Stomach (tissue), 9 donors: ENCODE results near the gene FUT8. TPM values are rescaled to one million over a fixed set of nuclear protein-coding genes. Genes with fewer than 3 reads are reported as not detected.

Experiments used
- DNase-seq, 2 donors: peaks; one replicate each; pipeline versions ENCODE4 v3.0.0 to v3.0.0-alpha.2; 2013 to 2019
- H3K27ac ChIP-seq, 5 donors: fragments of 200-600 bp in 4 of 5; sonication (generic) in 4 of 5; one replicate each; pipeline ENCODE4 v1.5.1; 2013 to 2019; ENCODE audit warnings: mild to moderate bottlenecking in 1 of 5, moderate library complexity in 1 of 5
- H3K27me3 ChIP-seq, 3 donors: fragments of 200-600 bp; sonication (generic); one replicate each; pipeline ENCODE4 v1.5.1; 2017 to 2019; ENCODE audit warnings: mixed run types in 1 of 3
- H3K36me3 ChIP-seq, 4 donors: fragments of 200-600 bp; sonication (generic); 1 replicate in 3 of 4; 2 replicates in 1 of 4; pipeline ENCODE4 v1.5.1; 2016 to 2019
- H3K4me1 ChIP-seq, 4 donors: fragments of 200-600 bp; sonication (generic); one replicate each; pipeline ENCODE4 v1.5.1; 2016 to 2019
- H3K4me3 ChIP-seq, 4 donors: fragments of 200-600 bp; sonication (generic) in 3 of 4; one replicate each; pipeline ENCODE4 v1.5.1; 2016 to 2019; ENCODE audit warnings: mild to moderate bottlenecking in 1 of 4
- H3K9me3 ChIP-seq, 4 donors: fragments of 200-600 bp; sonication (generic); one replicate each; pipeline ENCODE4 v1.5.1; 2016 to 2019
- EP300 ChIP-seq: sonication (generic); formaldehyde crosslinking; IDR thresholded peaks from one replicate; pipeline ENCODE4 v1.6.1; 2017; ENCODE audit warnings: antibody characterized with exemption
- POLR2A ChIP-seq, 4 donors: fragments of 450-650 bp; IDR thresholded peaks; one replicate each; pipeline ENCODE4 v1.6.1; 2016; ENCODE audit warnings: antibody characterized with exemption in 4 of 4, control low read depth in 2 of 4, mild to moderate bottlenecking in 1 of 4, moderate library complexity in 1 of 4
- POLR2AphosphoS5 ChIP-seq, 3 donors: sonication (generic); formaldehyde crosslinking; IDR thresholded peaks; one replicate each; pipeline ENCODE4 v1.6.1; 2016; ENCODE audit warnings: antibody characterized with exemption in 3 of 3
- WGBS, 5 donors: extraction: QIAGEN DNeasy Blood & Tissue Kit in 3 of 5; methylation state at CpG; one replicate each; pipeline versions ENCODE4 v1.1.5 to v1.1.7; 2013 to 2018; 5-methylcytosine and 5-hydroxymethylcytosine counted together
- intact Hi-C: fragments of 100-400 bp; cut with DNase I; formaldehyde crosslinking; loops from one replicate; pipeline ENCODE4 v1.15.1; 2023; ENCODE audit warnings: low total_unique reads
- polyA plus RNA-seq, 3 donors: library from polyadenylated mRNA; stranded (reverse); fragments of 200-250 nt; gene quantifications; one replicate each; pipeline ENCODE4 v1.2.3, GENCODE V29; 2013
- total RNA-seq, 5 donors: library from RNA; depleted of rRNA; stranded (reverse); fragments of >200 nt; gene quantifications; one replicate each; pipeline versions ENCODE4 v1.1.0 to v1.2.3, GENCODE V29; 2014 to 2016
- TF ChIP-seq, protein P1 (sequence below), 7 experiments: fragments of 450-650 bp in 4 of 7; fragments of 200-600 bp in 3 of 7; sonication (generic) in 3 of 7; IDR thresholded peaks; one replicate each; pipeline ENCODE4 v1.5.1; 2016 to 2019; ENCODE audit warnings: antibody characterized with exemption in 7 of 7, control low read depth in 2 of 7, mild to moderate bottlenecking in 1 of 7
- donor health status: healthy with polysubstance abuse.
- donor health status: Bipolar disorder and iron deficiency.
- donor health status: healthy.

Gene FUT8
- total and polyA plus RNA-seq, 8 donors = 17.4 to 175 (median 36.7) TPM

DNA sequence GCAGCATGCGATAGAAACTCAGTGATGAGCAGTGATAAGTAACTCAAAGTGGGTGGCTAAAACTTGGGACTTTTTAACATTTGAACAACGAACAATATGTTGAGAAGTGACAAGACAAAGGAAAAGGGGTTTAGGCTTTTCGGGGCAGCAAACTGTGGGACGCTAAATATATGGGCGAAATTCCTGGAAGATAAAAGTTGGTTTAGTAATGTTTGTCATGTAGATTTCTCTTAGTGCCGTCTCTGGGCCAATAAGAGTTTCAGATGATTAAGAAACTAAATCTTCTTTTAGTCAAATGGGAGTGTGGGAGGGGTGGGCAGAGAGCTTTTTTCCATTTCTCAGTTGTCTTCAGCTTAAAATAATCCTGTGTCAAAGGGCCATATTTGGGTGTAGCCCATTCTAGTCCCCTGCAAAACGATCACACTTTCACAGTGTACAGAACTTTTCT, 41.7 kb upstream of the FUT8 start:
- no peak for DNase-seq
- Histone ChIP-seq H3K4me3 (no peak overlapping the region), H3K27ac (no peak overlapping the region), H3K36me3 (no peaks in the 10 kb centered on the region), H3K4me1 (peaks cover 0 to 24% (median 5%) of the 10 kb centered on the region in 4 donors), H3K27me3 (no peaks in the 10 kb centered on the region), H3K9me3 (no peaks in the 10 kb centered on the region)
- WGBS, 5 donors = 67 to 75% (median 68%) methylated on average over 7 of the region's 7 CpGs
- TF ChIP-seq POLR2A (IDR thresholded peaks at IDR 0.05) = no peak
- TF ChIP-seq EP300 = no peak
- no peak for TF ChIP-seq POLR2AphosphoS5 (IDR thresholded peaks at IDR 0.05)
- TF ChIP-seq, protein P1, sequence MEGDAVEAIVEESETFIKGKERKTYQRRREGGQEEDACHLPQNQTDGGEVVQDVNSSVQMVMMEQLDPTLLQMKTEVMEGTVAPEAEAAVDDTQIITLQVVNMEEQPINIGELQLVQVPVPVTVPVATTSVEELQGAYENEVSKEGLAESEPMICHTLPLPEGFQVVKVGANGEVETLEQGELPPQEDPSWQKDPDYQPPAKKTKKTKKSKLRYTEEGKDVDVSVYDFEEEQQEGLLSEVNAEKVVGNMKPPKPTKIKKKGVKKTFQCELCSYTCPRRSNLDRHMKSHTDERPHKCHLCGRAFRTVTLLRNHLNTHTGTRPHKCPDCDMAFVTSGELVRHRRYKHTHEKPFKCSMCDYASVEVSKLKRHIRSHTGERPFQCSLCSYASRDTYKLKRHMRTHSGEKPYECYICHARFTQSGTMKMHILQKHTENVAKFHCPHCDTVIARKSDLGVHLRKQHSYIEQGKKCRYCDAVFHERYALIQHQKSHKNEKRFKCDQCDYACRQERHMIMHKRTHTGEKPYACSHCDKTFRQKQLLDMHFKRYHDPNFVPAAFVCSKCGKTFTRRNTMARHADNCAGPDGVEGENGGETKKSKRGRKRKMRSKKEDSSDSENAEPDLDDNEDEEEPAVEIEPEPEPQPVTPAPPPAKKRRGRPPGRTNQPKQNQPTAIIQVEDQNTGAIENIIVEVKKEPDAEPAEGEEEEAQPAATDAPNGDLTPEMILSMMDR (IDR thresholded peaks at IDR 0.05) = no peak
- intact Hi-C loops = no loop called here

DNA sequence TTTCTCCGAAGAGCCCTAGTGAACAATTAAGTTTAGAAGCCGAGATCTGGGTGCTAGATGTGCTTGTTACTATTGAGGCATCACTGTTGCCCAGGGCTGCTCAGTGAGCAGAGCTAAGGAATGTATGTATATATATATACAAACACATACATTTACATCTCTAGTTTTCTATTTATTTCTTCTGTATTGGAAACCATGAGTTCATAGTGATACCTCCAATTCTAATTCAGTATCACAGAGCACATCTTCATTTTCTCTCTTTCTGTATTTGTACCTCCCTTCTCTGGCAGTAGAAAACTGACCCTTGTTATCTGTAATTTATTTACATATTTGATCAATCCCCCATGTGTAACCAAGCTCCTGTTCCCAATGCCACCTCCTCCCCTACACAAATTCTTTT, 40.7 kb upstream of the FUT8 start:
- Histone ChIP-seq H3K27me3 (no peaks in the 10 kb centered on the region), H3K27ac (peak overlapping the region in 1 of 5 donors; percentile 68), H3K4me3 (no peak overlapping the region), H3K9me3 (no peaks in the 10 kb centered on the region), H3K36me3 (no peaks in the 10 kb centered on the region), H3K4me1 (peaks cover 0 to 24% (median 5%) of the 10 kb centered on the region in 4 donors)
- TF ChIP-seq, protein P1 (IDR thresholded peaks at IDR 0.05) = no peak
- TF ChIP-seq EP300 (no peak), POLR2AphosphoS5 (IDR thresholded peaks at IDR 0.05) (no peak), POLR2A (IDR thresholded peaks at IDR 0.05) (no peak)
- intact Hi-C loops = no loop called here
- 85 to 96% (median 95%) methylated on average over 2 of the region's 2 CpGs for WGBS, 5 donors
- no peak for DNase-seq

DNA sequence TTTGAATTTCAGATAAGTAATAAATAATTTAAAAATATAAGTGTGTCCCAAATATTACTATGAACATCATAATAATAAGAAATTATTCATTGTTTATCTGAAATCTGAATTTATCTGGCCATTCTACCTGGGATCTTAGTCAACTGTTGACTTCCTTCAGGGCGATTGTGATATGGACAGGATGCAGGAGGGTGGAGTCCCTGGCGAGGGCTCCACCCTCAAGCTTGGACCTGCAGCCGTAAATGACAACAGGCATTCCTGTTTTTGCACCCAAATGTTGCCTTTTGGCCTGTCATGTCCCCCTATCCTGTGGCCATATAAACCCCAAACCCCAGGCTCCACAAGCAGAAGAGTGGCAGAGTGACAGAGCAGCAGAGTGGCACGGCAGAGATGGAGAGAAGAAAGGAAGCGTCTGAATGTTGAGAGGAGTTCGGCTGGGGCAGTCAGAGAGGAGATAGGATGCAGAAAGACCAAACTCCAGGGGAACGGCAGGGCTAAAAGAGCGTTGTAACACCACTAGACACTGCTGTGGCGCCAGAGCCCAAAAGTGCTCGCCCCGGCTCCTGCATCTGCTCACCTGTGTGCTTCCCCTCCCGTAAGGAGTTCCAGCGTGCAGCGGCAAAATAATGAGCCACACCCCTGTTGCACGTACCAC, 39.4 kb upstream of the FUT8 start:
- Histone ChIP-seq H3K4me1 (peaks cover 0 to 24% (median 5%) of the 10 kb centered on the region in 4 donors), H3K4me3 (peak overlapping the region in 3 of 4 donors; percentile 8 to 28 (median 18)), H3K36me3 (no peaks in the 10 kb centered on the region), H3K27me3 (no peaks in the 10 kb centered on the region), H3K27ac (peak overlapping the region; percentile 20 to 68 (median 46)), H3K9me3 (no peaks in the 10 kb centered on the region)
- 32 to 76% (median 38%) methylated on average over 15 of the region's 15 CpGs for WGBS, 5 donors
- TF ChIP-seq EP300 (no peak), POLR2A (IDR thresholded peaks at IDR 0.05) (no peak), POLR2AphosphoS5 (IDR thresholded peaks at IDR 0.05) (no peak)
- TF ChIP-seq, protein P1 (IDR thresholded peaks at IDR 0.05) = no peak
- peak in 1 of 2 donors; percentile 37 for DNase-seq
- intact Hi-C loops = no loop called here

DNA sequence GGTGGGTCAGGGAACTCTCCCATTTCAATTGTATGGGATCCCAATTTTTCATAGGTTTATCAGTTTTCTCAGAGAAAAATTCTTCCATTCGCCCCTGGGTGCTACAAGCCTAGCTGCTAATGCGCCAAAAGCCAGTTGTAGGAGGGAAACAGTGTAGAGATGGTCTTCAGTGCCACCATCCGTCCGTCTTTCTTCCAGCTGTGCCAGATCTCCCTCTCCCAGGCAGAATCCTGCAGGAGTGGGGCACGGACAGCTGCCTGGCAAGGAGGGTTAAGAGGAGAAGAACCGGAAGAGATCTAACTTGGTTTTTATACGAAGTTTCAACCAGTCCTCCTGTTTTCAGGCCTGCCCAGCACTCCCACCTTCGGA, 38.9 kb upstream of the FUT8 start:
- Histone ChIP-seq H3K27me3 (no peaks in the 10 kb centered on the region), H3K4me3 (peak overlapping the region in 3 of 4 donors; percentile 8 to 28 (median 18)), H3K36me3 (no peaks in the 10 kb centered on the region), H3K4me1 (peaks cover 0 to 24% (median 5%) of the 10 kb centered on the region in 4 donors), H3K9me3 (no peaks in the 10 kb centered on the region), H3K27ac (peak overlapping the region in 3 of 5 donors; percentile 31 to 65 (median 32))
- intact Hi-C loops = no loop called here
- TF ChIP-seq, protein P1 (IDR thresholded peaks at IDR 0.05) = peak in 1 of 7 experiments; percentile 23
- no peak for TF ChIP-seq EP300
- no peak for TF ChIP-seq POLR2AphosphoS5 (IDR thresholded peaks at IDR 0.05)
- no peak for TF ChIP-seq POLR2A (IDR thresholded peaks at IDR 0.05)
- peak; percentile 29 to 31 for DNase-seq
- 41 to 82% (median 50%) methylated on average over 8 of the region's 8 CpGs for WGBS, 5 donors
